Upper lobe of left lung (tissue), 6 donors: ENCODE measurements around the gene EPGN. TPM values are rescaled to one million over a fixed set of nuclear protein-coding genes. Genes with fewer than 3 reads are reported as not detected.

ENCODE experiments used
- ATAC-seq, 2 donors: fragments of 200-7000 bp; cut with Tn5 transposase; one replicate each; pipeline ENCODE4 v1.9.1; 2022; ENCODE audit warnings: mild to moderate bottlenecking in 2 of 2, moderate library complexity in 2 of 2; ENCODE audit not compliant: low FRiP score in 2 of 2
- DNase-seq, 2 donors: peaks; one replicate each; pipeline ENCODE4 v3.0.0-alpha.2; 2019 to 2020
- H3K27ac ChIP-seq, 4 donors: fragments of 200-600 bp; sonication (generic); one replicate each; pipeline ENCODE4 v1.5.1; 2016 to 2019
- H3K27me3 ChIP-seq, 4 donors: fragments of 200-600 bp; sonication (generic); one replicate each; pipeline ENCODE4 v1.5.1; 2017 to 2019
- H3K36me3 ChIP-seq, 4 donors: fragments of 200-600 bp; sonication (generic); one replicate each; pipeline ENCODE4 v1.5.1; 2016 to 2019
- H3K4me1 ChIP-seq, 4 donors: fragments of 200-600 bp; sonication (generic); one replicate each; pipeline ENCODE4 v1.5.1; 2018 to 2019
- H3K4me3 ChIP-seq, 4 donors: fragments of 200-600 bp; sonication (generic); one replicate each; pipeline ENCODE4 v1.5.1; 2017 to 2019; ENCODE audit warnings: mild to moderate bottlenecking in 2 of 4, moderate library complexity in 1 of 4
- H3K9me3 ChIP-seq, 4 donors: fragments of 200-600 bp; sonication (generic); one replicate each; pipeline ENCODE4 v1.5.1; 2018 to 2019
- EP300 ChIP-seq, 4 donors: sonication (generic); formaldehyde crosslinking; IDR thresholded peaks; one replicate each; pipeline ENCODE4 v1.5.1; 2017; ENCODE audit warnings: antibody characterized with exemption in 4 of 4, control low read depth in 2 of 4
- POLR2A ChIP-seq, 4 donors: fragments of 450-650 bp; IDR thresholded peaks; one replicate each; pipeline ENCODE4 v1.5.1; 2016 to 2017; ENCODE audit warnings: antibody characterized with exemption in 4 of 4, mild to moderate bottlenecking in 2 of 4
- POLR2AphosphoS5 ChIP-seq, 2 donors: sonication (generic); formaldehyde crosslinking; IDR thresholded peaks; one replicate each; pipeline ENCODE4 v1.5.1; 2017; ENCODE audit warnings: antibody characterized with exemption in 2 of 2
- WGBS, 2 donors: methylation state at CpG; one replicate each; pipeline ENCODE4 v1.1.5; 2017 to 2018; 5-methylcytosine and 5-hydroxymethylcytosine counted together
- total RNA-seq, 6 donors: library from RNA; depleted of rRNA in 4 of 6; stranded (reverse); fragments of >200 nt in 4 of 6; gene quantifications; one replicate each; pipeline versions ENCODE4 v1.1.0 to v1.2.1, GENCODE V29; 2016 to 2021
- TF ChIP-seq, protein P1 (sequence below), 6 experiments: fragments of 450-650 bp in 4 of 6; fragments of 200-600 bp in 2 of 6; sonication (generic) in 2 of 6; IDR thresholded peaks; one replicate each; pipeline ENCODE4 v1.5.1; 2016 to 2019; ENCODE audit warnings: antibody characterized with exemption in 6 of 6
- donor health status: DM: no; HTN: no; CAD: no; lungs with moderate emphysema.
- donor health status: DM: no; HTN: yes; CAD: no; lungs with severe emphysema.

Gene EPGN
- total RNA-seq, 6 donors from 2014 or later: 0.34 to 7.1 (median 0.94) TPM; not detected in 2

DNA sequence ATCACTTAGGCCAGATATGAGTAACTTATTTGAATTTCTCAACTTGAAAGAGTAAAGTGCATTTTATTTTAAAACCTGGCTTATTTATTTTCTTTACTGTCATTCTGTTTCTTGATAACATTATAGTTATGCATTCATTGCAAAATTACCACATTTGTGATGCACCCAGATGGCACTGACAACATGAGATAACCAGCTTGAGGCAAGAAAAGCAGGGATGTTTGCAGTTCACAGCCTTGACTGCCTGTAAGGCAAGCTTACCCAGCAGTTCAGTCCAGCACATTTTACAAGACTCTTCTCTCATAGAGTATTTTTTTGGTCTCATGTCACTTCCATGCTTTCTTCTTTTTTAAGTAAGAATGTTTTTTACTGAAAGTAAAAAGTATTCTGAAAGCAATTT lies 25.3 kb upstream of the EPGN start:
- ATAC-seq (no peak), DNase-seq (no peak)
- Histone ChIP-seq H3K36me3 (no peaks in the 10 kb centered on the region), H3K27ac (no peak overlapping the region), H3K4me3 (no peak overlapping the region), H3K9me3 (no peaks in the 10 kb centered on the region), H3K4me1 (no peaks in the 10 kb centered on the region), H3K27me3 (no peaks in the 10 kb centered on the region)
- no peak for TF ChIP-seq EP300 (IDR thresholded peaks at IDR 0.05)
- TF ChIP-seq POLR2A (IDR thresholded peaks at IDR 0.05): no peak
- no peak for TF ChIP-seq POLR2AphosphoS5 (IDR thresholded peaks at IDR 0.05)
- TF ChIP-seq, protein P1, sequence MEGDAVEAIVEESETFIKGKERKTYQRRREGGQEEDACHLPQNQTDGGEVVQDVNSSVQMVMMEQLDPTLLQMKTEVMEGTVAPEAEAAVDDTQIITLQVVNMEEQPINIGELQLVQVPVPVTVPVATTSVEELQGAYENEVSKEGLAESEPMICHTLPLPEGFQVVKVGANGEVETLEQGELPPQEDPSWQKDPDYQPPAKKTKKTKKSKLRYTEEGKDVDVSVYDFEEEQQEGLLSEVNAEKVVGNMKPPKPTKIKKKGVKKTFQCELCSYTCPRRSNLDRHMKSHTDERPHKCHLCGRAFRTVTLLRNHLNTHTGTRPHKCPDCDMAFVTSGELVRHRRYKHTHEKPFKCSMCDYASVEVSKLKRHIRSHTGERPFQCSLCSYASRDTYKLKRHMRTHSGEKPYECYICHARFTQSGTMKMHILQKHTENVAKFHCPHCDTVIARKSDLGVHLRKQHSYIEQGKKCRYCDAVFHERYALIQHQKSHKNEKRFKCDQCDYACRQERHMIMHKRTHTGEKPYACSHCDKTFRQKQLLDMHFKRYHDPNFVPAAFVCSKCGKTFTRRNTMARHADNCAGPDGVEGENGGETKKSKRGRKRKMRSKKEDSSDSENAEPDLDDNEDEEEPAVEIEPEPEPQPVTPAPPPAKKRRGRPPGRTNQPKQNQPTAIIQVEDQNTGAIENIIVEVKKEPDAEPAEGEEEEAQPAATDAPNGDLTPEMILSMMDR (IDR thresholded peaks at IDR 0.05): no peak

DNA sequence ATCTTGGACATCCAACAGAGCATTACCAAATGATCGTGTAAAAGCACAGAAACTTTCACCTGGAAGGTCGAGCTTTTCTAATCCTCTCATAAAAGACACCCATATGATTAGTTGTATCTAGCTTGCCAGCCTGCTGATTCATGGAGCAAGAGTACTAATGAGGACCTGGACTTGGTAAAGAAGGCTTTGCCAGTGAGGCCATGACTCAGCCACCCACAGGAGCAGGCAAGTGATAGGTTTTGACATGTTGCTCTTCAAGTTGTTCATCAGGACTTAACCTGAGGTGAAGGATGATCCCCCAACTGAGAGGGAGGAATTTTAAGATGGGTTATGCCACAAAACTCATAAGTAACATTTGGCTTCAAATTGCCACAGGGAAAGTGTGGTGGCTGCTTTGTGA lies 24.7 kb upstream of the EPGN start:
- TF ChIP-seq, protein P1 (IDR thresholded peaks at IDR 0.05): no peak
- no peak for TF ChIP-seq EP300 (IDR thresholded peaks at IDR 0.05)
- no peak overlapping the region for H3K4me3 ChIP-seq
- DNase-seq (no peak), ATAC-seq (no peak)
- no peaks in the 10 kb centered on the region for H3K4me1 ChIP-seq
- H3K27me3 ChIP-seq: no peaks in the 10 kb centered on the region
- no peak overlapping the region for H3K27ac ChIP-seq
- H3K36me3 ChIP-seq: no peaks in the 10 kb centered on the region
- H3K9me3 ChIP-seq: no peaks in the 10 kb centered on the region
- WGBS, 2 donors: 81 to 82% methylated on average over 2 of the region's 2 CpGs

DNA sequence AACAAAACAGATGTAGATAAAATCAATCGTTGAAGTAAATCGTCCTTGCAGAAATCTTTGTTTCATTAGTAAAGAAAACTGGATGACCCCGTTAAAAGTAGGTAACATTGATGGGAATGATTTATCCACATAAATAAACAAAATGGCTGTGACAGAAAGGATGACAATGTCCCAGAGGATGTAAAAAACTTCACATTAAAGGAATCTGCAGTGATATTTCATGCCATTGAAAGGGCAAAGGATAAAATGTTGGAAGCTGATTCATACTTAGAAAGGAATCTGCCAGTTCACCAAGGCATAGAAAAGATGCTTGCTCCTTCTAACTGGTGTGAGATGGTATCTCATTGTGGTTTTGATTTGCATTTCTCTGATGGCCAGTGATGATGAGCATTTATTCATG lies 24.2 kb upstream of the EPGN start:
- no peak overlapping the region for H3K27ac ChIP-seq
- H3K4me3 ChIP-seq: no peak overlapping the region
- ATAC-seq: no peak
- 46 to 66% methylated on average over 3 of the region's 3 CpGs for WGBS, 2 donors
- H3K36me3 ChIP-seq: no peaks in the 10 kb centered on the region
- H3K27me3 ChIP-seq: no peaks in the 10 kb centered on the region
- H3K9me3 ChIP-seq: no peaks in the 10 kb centered on the region
- TF ChIP-seq, protein P1 (IDR thresholded peaks at IDR 0.05): no peak
- TF ChIP-seq POLR2AphosphoS5 (IDR thresholded peaks at IDR 0.05): no peak
- TF ChIP-seq POLR2A (IDR thresholded peaks at IDR 0.05): no peak
- TF ChIP-seq EP300 (IDR thresholded peaks at IDR 0.05): no peak
- no peak for DNase-seq
- H3K4me1 ChIP-seq: no peaks in the 10 kb centered on the region

DNA sequence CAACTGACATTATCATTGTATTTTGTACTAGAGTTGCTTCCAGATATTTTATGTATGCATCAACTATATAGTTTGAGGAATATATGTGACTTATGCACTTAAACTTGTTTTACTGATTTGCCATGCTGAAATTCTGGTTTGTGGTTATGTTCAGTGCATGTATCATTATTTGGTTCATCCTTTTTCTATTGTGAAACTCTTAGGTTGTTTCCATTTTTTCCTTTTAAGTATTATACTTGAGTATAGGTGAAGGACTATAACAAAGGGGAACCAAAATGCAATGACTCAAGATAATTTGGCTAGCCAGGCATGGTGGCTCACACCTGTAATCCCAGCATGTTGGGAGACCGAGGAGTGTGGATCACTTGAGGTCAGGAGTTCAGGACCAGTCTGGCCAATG lies 21.1 kb upstream of the EPGN start:
- H3K27ac ChIP-seq: no peak overlapping the region
- DNase-seq (no peak), ATAC-seq (no peak)
- 92 to 96% methylated on average over 1 of the region's 1 CpG for WGBS, 2 donors
- no peaks in the 10 kb centered on the region for H3K36me3 ChIP-seq
- H3K4me3 ChIP-seq: no peak overlapping the region
- no peaks in the 10 kb centered on the region for H3K9me3 ChIP-seq
- no peaks in the 10 kb centered on the region for H3K4me1 ChIP-seq
- H3K27me3 ChIP-seq: no peaks in the 10 kb centered on the region
- no peak for TF ChIP-seq POLR2AphosphoS5 (IDR thresholded peaks at IDR 0.05)
- TF ChIP-seq POLR2A (IDR thresholded peaks at IDR 0.05): no peak
- no peak for TF ChIP-seq EP300 (IDR thresholded peaks at IDR 0.05)
- TF ChIP-seq, protein P1 (IDR thresholded peaks at IDR 0.05): no peak

DNA sequence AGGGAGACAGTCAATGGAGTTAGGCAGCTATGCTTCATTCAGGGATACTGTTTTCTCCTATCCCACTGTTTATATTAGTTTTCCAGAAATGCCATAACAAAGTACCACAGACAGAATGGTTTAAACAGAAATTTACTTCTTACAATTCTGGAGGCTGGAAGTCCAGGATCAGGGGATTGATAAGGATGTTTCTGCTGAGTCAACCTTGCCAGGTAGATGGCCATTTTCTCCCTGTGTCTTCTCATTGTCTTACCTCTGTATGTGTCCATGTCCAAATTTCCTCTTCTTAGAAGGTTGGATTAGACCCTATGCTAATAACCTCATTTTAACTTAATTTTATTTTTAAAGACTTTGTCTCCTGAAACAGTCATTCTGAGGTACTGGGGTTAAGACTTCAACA lies 20.5 kb upstream of the EPGN start:
- H3K27ac ChIP-seq: no peak overlapping the region
- no peaks in the 10 kb centered on the region for H3K36me3 ChIP-seq
- TF ChIP-seq POLR2AphosphoS5 (IDR thresholded peaks at IDR 0.05) (no peak), EP300 (IDR thresholded peaks at IDR 0.05) (no peak), POLR2A (IDR thresholded peaks at IDR 0.05) (no peak)
- TF ChIP-seq, protein P1 (IDR thresholded peaks at IDR 0.05): no peak
- DNase-seq: no peak
- H3K27me3 ChIP-seq: no peaks in the 10 kb centered on the region
- no peak overlapping the region for H3K4me3 ChIP-seq
- H3K9me3 ChIP-seq: no peaks in the 10 kb centered on the region
- no peak for ATAC-seq
- H3K4me1 ChIP-seq: no peaks in the 10 kb centered on the region
